HG03520 (cell line): Measurements from ENCODE around the gene URB1.
"Not testable (repeated sequence)": the region's sequence is repeated elsewhere in the genome, so short reads cannot be mapped to it uniquely, and the experiment has no call there.

Source experiments
- ATAC-seq: cut with Tn5 transposase; IDR thresholded peaks from one replicate; pipeline ENCODE4 v1.9.1; 2021; ENCODE audit warnings: mild to moderate bottlenecking, moderate library complexity; ENCODE audit not compliant: unreplicated experiment

The URB1 gene

GRCh38 chr21:32378956-32379355, 13.9 kb downstream of the URB1 start:
- ATAC-seq: no peak

- no peak for ATAC-seq
Measured at GRCh38 chr21:32377991-32378390, 14.8 kb downstream of the URB1 start.

GRCh38 chr21:32377506-32377905, 15.3 kb downstream of the URB1 start:
- ATAC-seq: no peak

- ATAC-seq: no peak
Measured at GRCh38 chr21:32372755-32373154, 20.1 kb downstream of the URB1 start.

GRCh38 chr21:32371913-32372314, 20.9 kb downstream of the URB1 start:
- no peak for ATAC-seq

GRCh38 chr21:32370998-32371766, 21.6 kb downstream of the URB1 start:
- no peak for ATAC-seq

GRCh38 chr21:32368961-32369360, 23.9 kb downstream of the URB1 start:
- ATAC-seq: not testable (repeated sequence)

GRCh38 chr21:32368386-32368785, 24.4 kb downstream of the URB1 start:
- ATAC-seq: no peak

- ATAC-seq: no peak
Measured at GRCh38 chr21:32367158-32367557, 25.7 kb downstream of the URB1 start.

GRCh38 chr21:32366191-32366590, 26.6 kb downstream of the URB1 start:
- ATAC-seq: no peak

- ATAC-seq: no peak
Measured at GRCh38 chr21:32364796-32365195, 28.0 kb downstream of the URB1 start.

- no peak for ATAC-seq
Measured at GRCh38 chr21:32364387-32364786, 28.4 kb downstream of the URB1 start.

GRCh38 chr21:32360401-32360975, 32.3 kb downstream of the URB1 start:
- no peak for ATAC-seq

- ATAC-seq: no peak
Measured at GRCh38 chr21:32359719-32360260, 33.0 kb downstream of the URB1 start.

- ATAC-seq: no peak
Measured at GRCh38 chr21:32356874-32357395, 35.9 kb downstream of the URB1 start.

GRCh38 chr21:32353002-32353711, 39.7 kb downstream of the URB1 start:
- ATAC-seq: no peak

- no peak for ATAC-seq
Measured at GRCh38 chr21:32352526-32352925, 40.3 kb downstream of the URB1 start.

GRCh38 chr21:32351428-32351827, 41.4 kb downstream of the URB1 start:
- no peak for ATAC-seq

- ATAC-seq: no peak
Measured at GRCh38 chr21:32350981-32351380, 41.8 kb downstream of the URB1 start.

GRCh38 chr21:32350211-32350980, 42.4 kb downstream of the URB1 start:
- no peak for ATAC-seq
